ENCODE data around the gene POLD2.

Gene POLD2

DNA sequence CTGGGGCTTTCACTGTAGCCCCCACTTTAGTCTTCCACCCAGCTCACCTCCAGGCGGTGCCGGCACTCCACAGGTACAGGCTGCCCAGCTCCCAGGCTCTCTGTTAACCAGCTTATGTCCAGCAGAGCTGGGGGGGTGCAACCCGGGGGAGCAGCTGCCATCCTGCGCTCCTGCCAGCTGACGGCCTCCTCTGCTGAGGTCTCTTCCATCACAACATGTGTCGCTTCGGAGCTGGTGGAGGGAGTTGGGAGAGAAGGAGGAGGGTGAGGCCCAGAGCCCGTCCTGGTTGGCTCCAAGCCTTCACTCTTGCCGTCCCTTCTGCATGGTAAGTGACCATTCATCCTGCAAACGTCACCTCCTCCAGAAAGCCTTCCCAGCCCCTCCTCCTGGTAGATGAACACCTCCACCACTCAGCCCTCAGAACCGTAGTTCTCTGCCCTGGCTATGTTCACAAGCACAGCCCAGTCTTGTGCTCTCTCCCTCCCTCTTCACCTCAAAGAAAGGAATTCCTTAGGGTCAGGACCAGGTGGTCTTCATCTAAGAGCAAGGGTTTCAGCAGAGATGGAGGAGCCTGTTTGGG, 42.6 kb downstream of the POLD2 start:
- H2AFZ ChIP-seq (ENCODE audit: low read length), result no peak overlapping the region
- H3K79me2 ChIP-seq (ENCODE audit: insufficient read depth, low read length), result peaks cover 51% of the 10 kb centered on the region
- peaks cover 32% of the 10 kb centered on the region; the same call in 1 of the 2 replicates for H3K36me3 ChIP-seq (ENCODE audit: insufficient read depth, low read length)
- H3K9ac ChIP-seq (ENCODE audit: low read depth, low read length, poor library complexity, severe bottlenecking), result peak overlapping the region; percentile 91
- peak overlapping the region; percentile 92 for H3K4me3 ChIP-seq (ENCODE audit: low read length, poor library complexity, severe bottlenecking)
- H3K4me2 ChIP-seq (ENCODE audit: low read depth, low read length, poor library complexity, severe bottlenecking), result peak overlapping the region; percentile 94
- H3K9me3 ChIP-seq (ENCODE audit: insufficient read depth, low read depth, low read length), result no peaks in the 10 kb centered on the region
- peaks cover 12% of the 10 kb centered on the region for H4K20me1 ChIP-seq (ENCODE audit: insufficient read depth, low read length, poor library complexity, severe bottlenecking)
- peaks cover 65% of the 10 kb centered on the region for H3K4me1 ChIP-seq (ENCODE audit: insufficient read depth, low read length, poor library complexity, severe bottlenecking)
- H3K9me2 ChIP-seq (replicated peaks; ENCODE audit: low read depth, low read length), result no peaks in the 10 kb centered on the region
- no peak for TF ChIP-seq EZH2phosphoT487 (IDR thresholded peaks at IDR 0.05; ENCODE audit: borderline replicate concordance)
- TF ChIP-seq, protein P1, sequence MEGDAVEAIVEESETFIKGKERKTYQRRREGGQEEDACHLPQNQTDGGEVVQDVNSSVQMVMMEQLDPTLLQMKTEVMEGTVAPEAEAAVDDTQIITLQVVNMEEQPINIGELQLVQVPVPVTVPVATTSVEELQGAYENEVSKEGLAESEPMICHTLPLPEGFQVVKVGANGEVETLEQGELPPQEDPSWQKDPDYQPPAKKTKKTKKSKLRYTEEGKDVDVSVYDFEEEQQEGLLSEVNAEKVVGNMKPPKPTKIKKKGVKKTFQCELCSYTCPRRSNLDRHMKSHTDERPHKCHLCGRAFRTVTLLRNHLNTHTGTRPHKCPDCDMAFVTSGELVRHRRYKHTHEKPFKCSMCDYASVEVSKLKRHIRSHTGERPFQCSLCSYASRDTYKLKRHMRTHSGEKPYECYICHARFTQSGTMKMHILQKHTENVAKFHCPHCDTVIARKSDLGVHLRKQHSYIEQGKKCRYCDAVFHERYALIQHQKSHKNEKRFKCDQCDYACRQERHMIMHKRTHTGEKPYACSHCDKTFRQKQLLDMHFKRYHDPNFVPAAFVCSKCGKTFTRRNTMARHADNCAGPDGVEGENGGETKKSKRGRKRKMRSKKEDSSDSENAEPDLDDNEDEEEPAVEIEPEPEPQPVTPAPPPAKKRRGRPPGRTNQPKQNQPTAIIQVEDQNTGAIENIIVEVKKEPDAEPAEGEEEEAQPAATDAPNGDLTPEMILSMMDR (conservative IDR thresholded peaks at IDR 0.05; ENCODE audit: low read length), result no peak
- no peaks in the 10 kb centered on the region for H3F3A ChIP-seq (ENCODE audit: low read depth)
- no peaks in the 10 kb centered on the region for H3K27me3 ChIP-seq (ENCODE audit: insufficient read depth, low read length, poor library complexity, severe bottlenecking)

DNA sequence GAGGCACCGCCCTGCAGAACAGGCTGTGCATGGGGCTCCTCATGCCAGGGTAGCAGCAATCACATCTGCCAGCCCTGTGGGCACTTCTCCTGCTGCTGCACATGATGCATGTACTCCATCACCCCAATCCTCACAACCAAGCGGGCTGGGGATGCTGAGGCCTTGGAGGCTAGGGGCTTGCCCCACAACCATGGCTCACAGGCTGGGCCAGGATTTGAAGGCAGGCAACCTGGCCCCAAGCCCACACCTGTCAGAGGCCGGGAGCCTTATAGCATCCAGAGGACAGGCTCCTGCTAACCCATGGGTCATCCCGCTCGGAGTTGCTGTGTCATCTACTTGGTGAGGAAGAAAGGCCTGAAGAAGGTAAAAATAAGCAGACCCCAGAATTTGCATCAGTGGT, 43.2 kb downstream of the POLD2 start:
- Histone ChIP-seq H3K9me3 (ENCODE audit: insufficient read depth, low read depth, low read length) (no peaks in the 10 kb centered on the region), H2AFZ (ENCODE audit: low read length) (no peak overlapping the region), H3K4me1 (ENCODE audit: insufficient read depth, low read length, poor library complexity, severe bottlenecking) (peaks cover 59% of the 10 kb centered on the region), H3K4me2 (ENCODE audit: low read depth, low read length, poor library complexity, severe bottlenecking) (peak overlapping the region; percentile 94), H3K79me2 (ENCODE audit: insufficient read depth, low read length) (peaks cover 51% of the 10 kb centered on the region), H3K9ac (ENCODE audit: low read depth, low read length, poor library complexity, severe bottlenecking) (peak overlapping the region; percentile 91), H3K9me2 (replicated peaks; ENCODE audit: low read depth, low read length) (no peaks in the 10 kb centered on the region), H3K36me3 (ENCODE audit: insufficient read depth, low read length) (peaks cover 34% of the 10 kb centered on the region; the same call in 1 of the 2 replicates), H3F3A (ENCODE audit: low read depth) (no peaks in the 10 kb centered on the region), H3K27me3 (ENCODE audit: insufficient read depth, low read length, poor library complexity, severe bottlenecking) (no peaks in the 10 kb centered on the region), H4K20me1 (ENCODE audit: insufficient read depth, low read length, poor library complexity, severe bottlenecking) (peaks cover 12% of the 10 kb centered on the region), H3K4me3 (ENCODE audit: low read length, poor library complexity, severe bottlenecking) (peak overlapping the region; percentile 92)
- TF ChIP-seq, protein P1 (conservative IDR thresholded peaks at IDR 0.05; ENCODE audit: low read length), result no peak
- TF ChIP-seq EZH2phosphoT487 (IDR thresholded peaks at IDR 0.05; ENCODE audit: borderline replicate concordance), result no peak

DNA sequence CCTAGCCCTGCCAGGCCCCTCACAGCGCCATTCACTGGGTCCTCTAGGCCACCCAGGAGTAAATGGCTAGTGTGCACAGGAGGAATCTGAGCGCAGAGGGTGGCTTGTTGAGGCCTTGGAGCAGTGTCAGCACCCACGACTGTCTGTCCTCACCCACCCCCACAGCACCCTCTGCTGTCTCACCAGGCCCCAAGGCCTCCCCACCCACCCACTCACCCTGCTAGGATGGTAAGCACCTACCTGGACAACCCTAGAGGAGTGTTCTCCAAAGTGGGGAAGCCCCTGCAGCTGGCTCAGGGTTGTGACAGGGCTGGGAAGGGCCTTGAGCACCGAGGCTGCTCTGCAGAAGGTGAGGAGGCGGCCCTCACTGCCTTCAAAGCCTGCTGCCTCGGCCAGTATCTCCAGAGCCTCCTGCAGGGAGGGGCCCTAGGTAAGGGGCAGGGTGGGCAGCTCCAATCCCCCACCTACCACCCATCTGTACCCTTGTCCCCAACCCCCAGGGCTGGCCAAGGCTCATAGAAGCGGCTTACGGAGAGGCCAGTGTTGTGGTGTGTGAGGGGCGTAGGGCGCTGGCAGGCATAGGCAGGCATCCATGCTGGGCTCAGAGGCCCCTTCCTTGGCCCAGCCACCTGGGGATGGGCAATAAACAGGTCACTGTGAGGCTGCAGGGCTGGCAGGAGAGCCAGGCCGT, 43.9 kb downstream of the POLD2 start:
- H3K27me3 ChIP-seq (ENCODE audit: insufficient read depth, low read length, poor library complexity, severe bottlenecking), result no peaks in the 10 kb centered on the region
- H3K36me3 ChIP-seq (ENCODE audit: insufficient read depth, low read length), result peaks cover 38% of the 10 kb centered on the region; the same call in 1 of the 2 replicates
- H3K9ac ChIP-seq (ENCODE audit: low read depth, low read length, poor library complexity, severe bottlenecking), result peak overlapping the region; percentile 91
- H3K9me2 ChIP-seq (replicated peaks; ENCODE audit: low read depth, low read length), result no peaks in the 10 kb centered on the region
- peak overlapping the region; percentile 94 for H3K4me2 ChIP-seq (ENCODE audit: low read depth, low read length, poor library complexity, severe bottlenecking)
- no peak overlapping the region for H2AFZ ChIP-seq (ENCODE audit: low read length)
- peak overlapping the region; percentile 92 for H3K4me3 ChIP-seq (ENCODE audit: low read length, poor library complexity, severe bottlenecking)
- H3F3A ChIP-seq (ENCODE audit: low read depth), result no peaks in the 10 kb centered on the region
- H3K79me2 ChIP-seq (ENCODE audit: insufficient read depth, low read length), result peaks cover 51% of the 10 kb centered on the region
- no peak for TF ChIP-seq EZH2phosphoT487 (IDR thresholded peaks at IDR 0.05; ENCODE audit: borderline replicate concordance)
- TF ChIP-seq, protein P1 (conservative IDR thresholded peaks at IDR 0.05; ENCODE audit: low read length), result no peak
- peaks cover 55% of the 10 kb centered on the region for H3K4me1 ChIP-seq (ENCODE audit: insufficient read depth, low read length, poor library complexity, severe bottlenecking)
- H3K9me3 ChIP-seq (ENCODE audit: insufficient read depth, low read depth, low read length), result no peaks in the 10 kb centered on the region
- H4K20me1 ChIP-seq (ENCODE audit: insufficient read depth, low read length, poor library complexity, severe bottlenecking), result peaks cover 12% of the 10 kb centered on the region

All from Loucy (cell line).